K562 (cell line): Measurements from ENCODE around the gene MFSD11. TPM values are rescaled to one million over a fixed set of nuclear protein-coding genes. Genes with fewer than 3 reads are reported as not detected.
A peak's percentile ranks its signal among the peaks of the same experiment; 100 is the strongest.

Source experiments
- ADNP ChIP-seq: fragments of 200-800 bp; sonication (Bioruptor generic); IDR thresholded peaks from 2 replicates; pipeline ENCODE4 v1.6.1; 2016; ENCODE audit warnings: missing genetic modification characterization, missing compliant biosample characterization
- ARID1B ChIP-seq: fragments of 450-650 bp; IDR thresholded peaks from 2 replicates; pipeline ENCODE4 v1.6.1; 2016; ENCODE audit warnings: antibody characterized with exemption, mild to moderate bottlenecking, inconsistent platforms
- BCL6 ChIP-seq: fragments of 250-450 bp; sonication (Bioruptor Pico); IDR thresholded peaks from 2 replicates; pipeline ENCODE4 v1.4.0; 2020
- BHLHE40 ChIP-seq: IDR thresholded peaks from 2 replicates; pipeline ENCODE4 v1.6.1; 2011; ENCODE audit warnings: low read length, improper control_type of control experiment
- BRCA1 ChIP-seq, 2 experiments: fragments of 450-650 bp in 1 of 2; sonication (generic) in 1 of 2; formaldehyde crosslinking in 1 of 2; IDR thresholded peaks; 2 replicates each; pipeline versions ENCODE4 v1.5.0 to v1.6.1; 2017 to 2020; ENCODE audit warnings: mild to moderate bottlenecking in 1 of 2, missing genetic modification reagents in 1 of 2
- CGGBP1 ChIP-seq: fragments of 250-450 bp; sonication (Bioruptor Pico); IDR thresholded peaks from 2 replicates; pipeline ENCODE4 v1.9.0; 2021; ENCODE audit warnings: mild to moderate bottlenecking
- CHCHD3 ChIP-seq: fragments of 250-450 bp; sonication (Bioruptor Pico); IDR thresholded peaks from 2 replicates; pipeline ENCODE4 v2.1.2; 2022; ENCODE audit warnings: mild to moderate bottlenecking
- CHD1 ChIP-seq: fragments of 200-600 bp; sonication (generic); IDR thresholded peaks from one replicate; pipeline ENCODE4 v1.6.1; 2012; ENCODE audit warnings: mild to moderate bottlenecking, moderate library complexity, low read length, inconsistent platforms
- CREB5 ChIP-seq: fragments of 250-450 bp; sonication (Bioruptor Pico); IDR thresholded peaks from 2 replicates; pipeline ENCODE4 v1.5.0; 2020; ENCODE audit warnings: mild to moderate bottlenecking
- CREBBP ChIP-seq: IDR thresholded peaks from one replicate; pipeline ENCODE4 v1.6.1; 2012; ENCODE audit warnings: low read depth, mild to moderate bottlenecking, control low read depth, inconsistent platforms, low read length
- DDX20 ChIP-seq: fragments of 450-650 bp; IDR thresholded peaks from 2 replicates; pipeline ENCODE4 v1.6.1; 2016; ENCODE audit warnings: missing genetic modification characterization, low read depth, mild to moderate bottlenecking, missing compliant biosample characterization, moderate library complexity
- HCFC1 ChIP-seq: IDR thresholded peaks from 2 replicates; pipeline ENCODE4 v1.6.1; 2012; ENCODE audit warnings: low read depth, low read length, improper control_type of control experiment
- IFI16 ChIP-seq: fragments of 250-450 bp; sonication (Bioruptor Pico); IDR thresholded peaks from 2 replicates; pipeline ENCODE4 v2.1.2; 2022; ENCODE audit warnings: mild to moderate bottlenecking, inconsistent platforms
- MAFG ChIP-seq: fragments of 450-650 bp; conservative IDR thresholded peaks from 2 replicates; pipeline ENCODE4 v1.6.1; 2016; ENCODE audit warnings: missing genetic modification characterization, missing compliant biosample characterization
- MBD2 ChIP-seq: sonication (generic); IDR thresholded peaks from 2 replicates; pipeline ENCODE4 v1.6.1; 2016; ENCODE audit warnings: low read depth, borderline replicate concordance
- PCBP1 ChIP-seq: fragments of 200-400 bp; formaldehyde crosslinking; IDR thresholded peaks from 2 replicates; pipeline ENCODE4 v1.6.1; 2018; ENCODE audit warnings: mild to moderate bottlenecking, low read depth, low read length; ENCODE audit not compliant: poor library complexity, severe bottlenecking
- PKNOX1 ChIP-seq: fragments of 450-650 bp; IDR thresholded peaks from 2 replicates; pipeline ENCODE4 v1.6.1; 2016
- SIX5 ChIP-seq, 2 experiments: IDR thresholded peaks; 2 replicates each; pipeline ENCODE4 v1.6.1; 2011; ENCODE audit warnings: low read length in 2 of 2, borderline replicate concordance in 1 of 2, low read depth in 1 of 2, mild to moderate bottlenecking in 1 of 2, moderate library complexity in 1 of 2; ENCODE audit not compliant: insufficient read depth in 1 of 2
- SMAD3 ChIP-seq: fragments of 450-650 bp; formaldehyde crosslinking; conservative IDR thresholded peaks from 2 replicates; pipeline ENCODE4 v1.4.0; 2020; ENCODE audit warnings: mild to moderate bottlenecking
- TRIM25 ChIP-seq: fragments of 450-650 bp; IDR thresholded peaks from 2 replicates; pipeline ENCODE4 v1.7.0; 2016; ENCODE audit warnings: borderline replicate concordance
- ZBTB34 ChIP-seq: fragments of 250-450 bp; sonication (Bioruptor Pico); IDR thresholded peaks from 2 replicates; pipeline ENCODE4 v1.8.0; 2021; ENCODE audit warnings: mild to moderate bottlenecking, moderate library complexity
- ZNF184 ChIP-seq: sonication (generic); formaldehyde crosslinking; IDR thresholded peaks from 2 replicates; pipeline ENCODE4 v1.5.0; 2020; ENCODE audit warnings: missing genetic modification reagents
- ZNF217 ChIP-seq: sonication (generic); formaldehyde crosslinking; IDR thresholded peaks from 2 replicates; pipeline ENCODE4 v1.8.0; 2022; ENCODE audit warnings: mild to moderate bottlenecking, missing genetic modification reagents
- ZNF24 ChIP-seq: fragments of 450-650 bp; IDR thresholded peaks from 2 replicates; pipeline ENCODE4 v1.6.1; 2016
- ZNF431 ChIP-seq: sonication (generic); formaldehyde crosslinking; IDR thresholded peaks from 2 replicates; pipeline ENCODE4 v1.8.0; 2022; ENCODE audit warnings: mild to moderate bottlenecking, missing genetic modification reagents
- polyA plus RNA-seq, 8 experiments: library from polyadenylated mRNA; depleted of rRNA in 4 of 8; stranded (reverse) in 5 of 8; unstranded in 3 of 8; fragments of >200 nt; fragmentation: Nextera tagmentation in 2 of 8; fragmentation: Illumina TruSeq in 1 of 8; extraction: Ambion mirVana in 2 of 8; extraction: Trizol in 1 of 8; gene quantifications; 2 replicates each; pipeline versions ENCODE4 v1.2.1 to v1.2.3, GENCODE V29; 2011 to 2014; ENCODE audit warnings: inconsistent platforms in 1 of 8, missing spikeins in 1 of 8
- total RNA-seq, 7 experiments: library from RNA; depleted of rRNA in 6 of 7; stranded (reverse); fragments of >200 nt in 6 of 7; fragmentation: Illumina TruSeq in 2 of 7; extraction: Trizol in 2 of 7; gene quantifications; 2 replicates each; pipeline versions ENCODE4 v1.2.1 to v1.2.3, GENCODE V29; 2011 to 2021; ENCODE audit warnings: low replicate concordance in 1 of 7

MFSD11 gene
- total and polyA plus RNA-seq, 9 of the 15 experiments (the other 6 are each of a cell fraction or from before 2014, with no cell fraction given), result 14.4 to 24.5 (median 19.9) TPM

- TF ChIP-seq TRIM25 (no peak), BHLHE40 (no peak), PKNOX1 (peak; percentile 14; the same call in 1 of the 2 replicates), ZBTB34 (CRISPR knock-in tag) (no peak), CHCHD3 (CRISPR knock-in tag) (no peak), ZNF217 (CRISPR knock-in tag) (no peak), ZNF431 (CRISPR knock-in tag) (0 out of 2 replicates have a peak, but pooled peaks have one; percentile 2), SIX5 (IDR thresholded peaks at IDR 0.05; ENCODE audit: borderline replicate concordance in 1 of 2, insufficient read depth in 1 of 2, low read depth in 1 of 2, low read length in 2 of 2) (peak; percentile 56 to 65), CGGBP1 (CRISPR knock-in tag) (0 out of 2 replicates have a peak, but pooled peaks have one; percentile 53), ARID1B (no peak), ADNP (tag) (no peak), DDX20 (tag) (no peak), MAFG (tag) (no peak), IFI16 (CRISPR knock-in tag) (no peak), MBD2 (peak; percentile 96), PCBP1 (no peak), CREB5 (CRISPR knock-in tag) (no peak), BRCA1 (IDR thresholded peaks at IDR 0.05) (no peak), BRCA1 (CRISPR knock-in tag; IDR thresholded peaks at IDR 0.05) (no peak), SMAD3 (CRISPR knock-in tag) (no peak), CREBBP (no peak), HCFC1 (peak; percentile 92), ZNF24 (peak; percentile 12; the same call in 1 of the 2 replicates), CHD1 (peak; percentile 82), ZNF184 (CRISPR knock-in tag) (no peak), BCL6 (CRISPR knock-in tag) (no peak)
Observed at GRCh38 chr17:76726231-76726775, 11.6 kb upstream of the MFSD11 start, which contains the start of gene JMJD6 (continued).
